IMR-90 (cell line): ENCODE data around the gene L3HYPDH.
"Not testable (repeated sequence)": the region's sequence is repeated elsewhere in the genome, so short reads cannot be mapped to it uniquely, and the experiment has no call there.

Experiments
- CHD1 ChIP-seq: IDR thresholded peaks from 2 replicates; pipeline ENCODE4 v1.6.1; 2012; ENCODE audit warnings: low read depth, low read length, improper control_type of control experiment
- CTCF ChIP-seq: conservative IDR thresholded peaks from 2 replicates; pipeline ENCODE4 v1.5.1; 2012; ENCODE audit warnings: mild to moderate bottlenecking, low read depth, low read length, improper control_type of control experiment
- ELK1 ChIP-seq: fragments of 150-350 bp; IDR thresholded peaks from 2 replicates; pipeline ENCODE4 v1.6.1; 2016; ENCODE audit warnings: low read depth, mild to moderate bottlenecking, low read length, moderate library complexity, borderline replicate concordance
- FOS ChIP-seq: fragments of 150-350 bp; IDR thresholded peaks from 2 replicates; pipeline ENCODE4 v1.6.1; 2016; ENCODE audit warnings: low read depth, low read length
- POLR2A ChIP-seq: IDR thresholded peaks from 2 replicates; pipeline ENCODE4 v1.6.1; 2012; ENCODE audit warnings: mild to moderate bottlenecking, low read depth, low read length
- RAD21 ChIP-seq: IDR thresholded peaks from 2 replicates; pipeline ENCODE4 v1.6.1; 2012; ENCODE audit warnings: low read length, improper control_type of control experiment
- RCOR1 ChIP-seq: IDR thresholded peaks from 2 replicates; pipeline ENCODE4 v1.6.1; 2012; ENCODE audit warnings: mild to moderate bottlenecking, low read length, improper control_type of control experiment; ENCODE audit not compliant: insufficient replicate concordance
- RFX5 ChIP-seq: IDR thresholded peaks from 2 replicates; pipeline ENCODE4 v1.8.0; 2012; ENCODE audit warnings: low read depth, mild to moderate bottlenecking, low read length, moderate library complexity
- USF2 ChIP-seq: fragments of 150-350 bp; IDR thresholded peaks from 2 replicates; pipeline ENCODE4 v1.6.1; 2017; ENCODE audit warnings: mild to moderate bottlenecking, antibody characterized with exemption, low read length, low read depth

- TF ChIP-seq CTCF, RFX5, POLR2A, CHD1, FOS, ELK1, RCOR1, RAD21, USF2: not testable (repeated sequence)
Measured at GRCh38 chr14:59448673-59449072, 35.5 kb downstream of the L3HYPDH start.
